ENCODE results near the gene LYPD6. TPM values are rescaled to one million over a fixed set of nuclear protein-coding genes. Genes with fewer than 3 reads are reported as not detected.

LYPD6 gene
- total RNA-seq, 2 donors from 2014 or later = 0.99 to 2.9 TPM

DNA sequence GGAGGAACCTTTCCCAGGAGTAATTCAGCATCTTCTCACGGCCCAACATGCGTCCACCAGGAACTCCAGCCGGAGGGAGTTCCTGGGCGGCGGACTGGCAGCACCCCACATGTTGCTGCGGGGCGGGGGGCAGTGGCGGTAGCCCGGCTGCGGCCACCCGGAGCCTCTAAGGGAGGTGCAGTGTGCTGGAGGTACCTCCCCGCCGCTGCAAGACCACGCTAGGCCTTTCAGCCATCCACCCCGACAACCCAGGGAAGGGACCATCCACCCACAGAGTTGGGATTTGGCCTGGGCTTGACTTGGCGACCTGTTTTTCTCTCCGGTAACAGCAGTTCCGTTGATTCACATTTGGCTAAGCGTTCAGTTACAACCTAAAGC is 625 bp downstream of the LYPD6 start:
- no peaks in the 10 kb centered on the region for H3K36me3 ChIP-seq (replicated peaks in 1 of 2; ENCODE audit: insufficient read depth in 1 of 2, low read depth in 2 of 2)
- peak overlapping the region; percentile 0 to 81 for H3K4me3 ChIP-seq
- H3K27me3 ChIP-seq = no peaks in the 10 kb centered on the region
- WGBS, 2 donors = 3 to 5% methylated on average over 10 to 19 of the region's 19 CpGs
- H3K4me1 ChIP-seq = peaks cover 18% of the 10 kb centered on the region
- TF ChIP-seq, protein P1, sequence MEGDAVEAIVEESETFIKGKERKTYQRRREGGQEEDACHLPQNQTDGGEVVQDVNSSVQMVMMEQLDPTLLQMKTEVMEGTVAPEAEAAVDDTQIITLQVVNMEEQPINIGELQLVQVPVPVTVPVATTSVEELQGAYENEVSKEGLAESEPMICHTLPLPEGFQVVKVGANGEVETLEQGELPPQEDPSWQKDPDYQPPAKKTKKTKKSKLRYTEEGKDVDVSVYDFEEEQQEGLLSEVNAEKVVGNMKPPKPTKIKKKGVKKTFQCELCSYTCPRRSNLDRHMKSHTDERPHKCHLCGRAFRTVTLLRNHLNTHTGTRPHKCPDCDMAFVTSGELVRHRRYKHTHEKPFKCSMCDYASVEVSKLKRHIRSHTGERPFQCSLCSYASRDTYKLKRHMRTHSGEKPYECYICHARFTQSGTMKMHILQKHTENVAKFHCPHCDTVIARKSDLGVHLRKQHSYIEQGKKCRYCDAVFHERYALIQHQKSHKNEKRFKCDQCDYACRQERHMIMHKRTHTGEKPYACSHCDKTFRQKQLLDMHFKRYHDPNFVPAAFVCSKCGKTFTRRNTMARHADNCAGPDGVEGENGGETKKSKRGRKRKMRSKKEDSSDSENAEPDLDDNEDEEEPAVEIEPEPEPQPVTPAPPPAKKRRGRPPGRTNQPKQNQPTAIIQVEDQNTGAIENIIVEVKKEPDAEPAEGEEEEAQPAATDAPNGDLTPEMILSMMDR (IDR thresholded peaks at IDR 0.05) = peak in 1 of 7 experiments; percentile 1
- no peak for TF ChIP-seq POLR2A (IDR thresholded peaks at IDR 0.05)
- peak overlapping the region; percentile 18 to 88 (median 58) for H3K27ac ChIP-seq
- peak in 1 of 4 donors; percentile 23 for DNase-seq
- ATAC-seq = no peak
- H3K9me3 ChIP-seq = no peaks in the 10 kb centered on the region
- intact Hi-C loops (cut with DNase I) = no loop called here

DNA sequence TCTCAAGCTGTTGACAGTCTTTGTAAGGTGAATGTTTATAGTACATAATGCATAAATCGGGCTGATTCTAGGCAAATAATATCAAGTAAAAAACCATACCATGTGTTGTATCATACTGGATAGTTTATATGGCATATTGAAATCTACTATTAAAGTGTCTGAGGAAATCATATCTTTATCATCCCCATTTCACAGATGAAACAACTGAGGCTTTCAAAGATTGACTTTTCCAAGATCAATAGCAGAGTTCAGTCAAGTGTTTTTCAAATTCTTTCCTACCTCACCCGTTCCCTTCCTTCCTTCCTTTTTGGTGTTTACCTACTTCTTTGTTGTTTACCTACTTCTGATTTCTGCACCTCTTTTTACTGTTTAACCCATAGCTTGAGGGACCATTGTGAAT is 2.0 kb downstream of the LYPD6 start:
- no peaks in the 10 kb centered on the region for H3K36me3 ChIP-seq (replicated peaks in 1 of 2; ENCODE audit: insufficient read depth in 1 of 2, low read depth in 2 of 2)
- ATAC-seq (no peak), DNase-seq (no peak)
- H3K4me3 ChIP-seq = no peak overlapping the region
- intact Hi-C loops (cut with DNase I) = no loop called here
- 53 to 57% methylated on average over 2 of the region's 2 CpGs for WGBS, 2 donors
- H3K9me3 ChIP-seq = no peaks in the 10 kb centered on the region
- TF ChIP-seq, protein P1 (IDR thresholded peaks at IDR 0.05) = no peak
- no peak for TF ChIP-seq POLR2A (IDR thresholded peaks at IDR 0.05)
- H3K4me1 ChIP-seq = peaks cover 18% of the 10 kb centered on the region
- H3K27me3 ChIP-seq = no peaks in the 10 kb centered on the region
- no peak overlapping the region for H3K27ac ChIP-seq

DNA sequence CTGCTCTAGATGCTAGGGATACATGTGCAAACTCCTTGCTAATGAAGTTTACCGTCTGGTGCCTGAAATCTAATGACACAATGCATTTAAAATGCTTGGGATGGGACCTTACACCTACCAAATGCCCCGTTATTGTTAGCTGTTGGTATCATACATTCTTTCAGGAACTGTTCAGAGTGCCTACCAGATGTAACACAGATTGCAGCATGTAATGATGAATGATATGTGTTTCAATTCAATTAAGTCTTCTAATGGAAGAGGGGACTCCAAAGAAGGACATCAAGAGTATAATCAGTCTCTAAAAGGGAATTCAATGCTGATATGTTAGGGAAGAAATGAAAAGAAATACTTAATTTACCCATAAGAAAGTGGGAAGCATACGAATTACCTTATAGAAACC is 3.2 kb downstream of the LYPD6 start:
- 76% methylated on average over 3 of the region's 3 CpGs for WGBS, 2 donors
- H3K4me3 ChIP-seq = no peak overlapping the region
- TF ChIP-seq POLR2A (IDR thresholded peaks at IDR 0.05) = no peak
- TF ChIP-seq, protein P1 (IDR thresholded peaks at IDR 0.05) = no peak
- H3K9me3 ChIP-seq = no peaks in the 10 kb centered on the region
- DNase-seq = no peak
- no peaks in the 10 kb centered on the region for H3K36me3 ChIP-seq (replicated peaks in 1 of 2; ENCODE audit: insufficient read depth in 1 of 2, low read depth in 2 of 2)
- intact Hi-C loops (cut with DNase I) = no loop called here
- H3K4me1 ChIP-seq = peaks cover 18% of the 10 kb centered on the region
- H3K27me3 ChIP-seq = no peaks in the 10 kb centered on the region
- no peak overlapping the region for H3K27ac ChIP-seq
- no peak for ATAC-seq

DNA sequence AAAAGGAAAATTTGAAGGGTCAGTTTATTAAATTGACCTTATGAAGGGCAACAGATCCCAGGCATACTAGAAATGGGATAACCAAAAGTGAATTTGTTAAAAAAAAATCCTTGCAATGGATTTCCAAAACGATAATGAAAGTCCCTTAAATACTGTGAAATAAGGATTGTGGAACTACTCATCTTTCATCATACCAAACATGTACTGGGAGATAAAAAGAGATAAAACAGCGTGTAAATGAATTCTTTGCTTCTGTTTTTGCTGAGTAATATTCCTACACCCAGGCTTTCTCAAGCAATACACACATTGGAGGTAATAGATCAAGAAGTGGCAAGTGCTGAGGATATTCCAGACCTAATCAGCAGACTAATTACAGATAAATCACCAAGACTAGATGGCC is 3.8 kb downstream of the LYPD6 start:
- no peak overlapping the region for H3K4me3 ChIP-seq
- H3K27me3 ChIP-seq = no peaks in the 10 kb centered on the region
- H3K9me3 ChIP-seq = no peaks in the 10 kb centered on the region
- DNase-seq = no peak
- H3K4me1 ChIP-seq = peaks cover 14% of the 10 kb centered on the region
- intact Hi-C loops (cut with DNase I) = no loop called here
- 63 to 65% methylated on average over 2 of the region's 2 CpGs for WGBS, 2 donors
- no peak for ATAC-seq
- no peaks in the 10 kb centered on the region for H3K36me3 ChIP-seq (replicated peaks in 1 of 2; ENCODE audit: insufficient read depth in 1 of 2, low read depth in 2 of 2)
- TF ChIP-seq, protein P1 (IDR thresholded peaks at IDR 0.05) = no peak
- TF ChIP-seq POLR2A (IDR thresholded peaks at IDR 0.05) = no peak
- H3K27ac ChIP-seq = no peak overlapping the region

DNA sequence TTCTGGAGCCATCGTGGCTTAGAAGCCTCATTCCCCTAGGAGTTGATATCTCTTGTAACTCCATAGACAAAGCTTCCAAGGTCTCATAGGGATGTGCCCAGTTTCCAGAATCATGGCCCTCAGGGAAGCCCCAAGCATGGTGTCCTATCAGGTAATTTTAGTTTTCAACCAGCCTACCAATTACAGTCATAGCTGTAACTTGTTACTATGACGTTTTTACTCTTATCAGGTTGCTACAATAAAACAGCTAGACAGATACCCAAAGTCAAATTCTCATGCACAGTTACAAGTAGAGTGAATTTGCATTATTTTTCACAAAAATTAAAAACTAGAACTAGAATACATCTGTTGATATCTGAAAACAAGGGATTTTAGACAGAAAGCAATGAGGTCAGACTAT is 8.9 kb downstream of the LYPD6 start:
- Histone ChIP-seq H3K4me3 (no peak overlapping the region), H3K27me3 (no peaks in the 10 kb centered on the region), H3K36me3 (replicated peaks in 1 of 2; ENCODE audit: insufficient read depth in 1 of 2, low read depth in 2 of 2) (no peaks in the 10 kb centered on the region), H3K27ac (no peak overlapping the region), H3K4me1 (no peaks in the 10 kb centered on the region), H3K9me3 (no peaks in the 10 kb centered on the region)
- no peak for DNase-seq
- 59 to 61% methylated on average over 2 of the region's 2 CpGs for WGBS, 2 donors
- TF ChIP-seq, protein P1 (IDR thresholded peaks at IDR 0.05) = no peak
- no peak for TF ChIP-seq POLR2A (IDR thresholded peaks at IDR 0.05)
- no peak for ATAC-seq
- intact Hi-C loops (cut with DNase I) = no loop called here

Measured in body of pancreas (tissue), 4 donors.